HG02623 (cell line): ENCODE data around the gene RNASE1.
"Not testable (repeated sequence)": the region's sequence is repeated elsewhere in the genome, so short reads cannot be mapped to it uniquely, and the experiment has no call there.

ENCODE experiments used
- ATAC-seq: cut with Tn5 transposase; IDR thresholded peaks from one replicate; pipeline ENCODE4 v1.9.1; 2021; ENCODE audit warnings: moderate library complexity; ENCODE audit not compliant: unreplicated experiment

Gene RNASE1

GRCh38 chr14:20802341-20803084, at the start of gene RNASE1:
RNASE1 (minus strand) TSS chr14:20802844; CDS start chr14:20802068, 776 bp downstream.
- ATAC-seq: no peak

DNA sequence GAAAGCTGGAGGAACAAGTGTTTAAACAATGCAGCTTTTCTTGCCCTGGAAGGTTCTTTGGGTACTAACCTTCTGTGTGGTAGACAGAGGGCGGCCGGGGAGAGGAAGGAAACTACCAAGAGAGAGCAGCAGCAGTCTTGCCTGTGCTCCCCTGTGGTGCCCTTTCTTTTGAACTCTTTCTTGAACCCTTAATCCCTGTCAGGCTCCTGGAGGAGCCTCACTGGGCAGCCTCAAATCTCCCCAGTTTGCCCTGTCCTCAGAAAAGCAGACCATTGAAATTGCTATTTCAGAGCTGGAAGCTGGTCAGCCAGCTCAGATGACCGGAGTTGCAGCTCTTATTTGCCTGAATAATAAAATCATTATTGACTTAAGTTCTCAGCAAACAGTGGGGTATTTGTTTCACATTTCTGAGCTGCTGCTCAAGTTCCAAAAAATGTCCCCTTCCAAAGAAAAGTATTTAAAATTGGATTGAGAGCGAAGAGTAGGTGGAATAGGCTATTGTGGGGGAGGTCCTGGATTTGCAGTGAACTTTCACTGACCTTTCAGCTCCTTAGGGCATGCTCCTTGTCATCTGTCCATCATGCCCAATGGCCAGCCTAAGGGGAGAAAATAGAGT, 46.4 kb upstream of the RNASE1 start:
- no peak for ATAC-seq

DNA sequence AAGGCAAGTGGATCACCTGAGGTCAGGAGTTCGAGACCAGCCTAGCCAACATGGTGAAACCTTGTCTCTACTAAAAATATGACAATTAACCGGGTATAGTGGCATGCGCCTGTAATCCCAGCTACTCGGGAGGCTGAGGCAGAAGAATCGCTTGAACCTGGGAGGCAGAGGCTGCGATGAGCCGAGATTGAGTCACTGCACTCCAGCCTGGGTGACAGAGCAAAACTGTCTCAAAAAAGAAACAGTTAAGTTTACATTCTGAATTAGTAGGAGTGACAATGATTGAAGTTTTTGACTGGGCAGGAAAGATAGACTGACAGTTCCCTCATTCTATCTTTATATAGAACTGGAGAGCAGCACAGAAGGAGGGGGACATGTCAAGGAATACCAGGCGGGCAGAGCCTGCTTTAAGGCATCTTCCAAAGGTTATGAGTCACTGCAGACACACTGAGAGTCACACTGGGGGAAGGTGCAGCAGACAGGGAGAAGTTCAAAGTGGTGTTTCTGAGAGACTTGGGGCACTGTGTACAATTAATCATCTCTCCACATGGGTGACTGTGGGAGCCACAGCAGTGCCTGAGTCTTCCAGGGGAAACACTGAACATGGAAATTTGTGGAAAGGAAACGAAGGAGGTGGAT, 45.8 kb upstream of the RNASE1 start:
- ATAC-seq: no peak

DNA sequence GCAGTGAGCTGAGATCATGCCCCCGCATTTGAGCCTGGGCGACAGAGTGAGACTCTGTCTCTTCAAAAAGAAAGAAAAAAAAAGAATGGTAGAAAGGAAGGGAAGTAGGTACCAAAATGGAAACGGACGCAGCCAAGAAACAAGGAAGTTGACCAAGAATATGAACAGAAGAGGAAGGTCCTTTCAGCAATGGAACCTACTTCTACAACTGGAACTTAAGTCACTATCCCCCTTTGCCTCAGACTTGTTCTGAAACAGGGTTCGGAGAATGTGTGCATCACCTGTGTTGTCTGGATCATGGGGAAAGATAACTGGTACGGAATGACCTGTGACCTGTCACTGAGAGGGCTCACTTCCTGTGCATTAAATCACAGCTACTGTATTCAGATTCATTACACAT, 43.9 kb upstream of the RNASE1 start:
- ATAC-seq: no peak

DNA sequence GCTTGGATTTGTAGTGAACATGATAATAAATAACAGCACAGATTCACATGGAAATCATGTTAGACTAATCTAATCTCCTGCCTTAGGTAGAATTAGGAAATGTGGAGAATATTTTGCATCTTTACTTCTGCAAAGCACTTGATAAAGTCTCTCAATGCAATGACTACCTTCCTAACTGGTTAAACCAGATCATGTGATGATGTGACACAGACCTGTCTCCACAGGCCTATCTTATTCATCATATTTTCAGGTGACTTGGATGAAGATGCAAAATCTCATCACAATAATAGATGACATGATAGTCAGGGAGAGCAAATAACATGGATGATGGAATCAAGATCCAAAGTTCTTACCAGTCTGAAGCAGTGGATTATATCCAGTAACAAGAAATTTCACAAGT, 38.5 kb upstream of the RNASE1 start:
- ATAC-seq: no peak

- no peak for ATAC-seq
These were observed 35.2 kb upstream of the RNASE1 start for GRCh38 chr14:20837831-20838230.

DNA sequence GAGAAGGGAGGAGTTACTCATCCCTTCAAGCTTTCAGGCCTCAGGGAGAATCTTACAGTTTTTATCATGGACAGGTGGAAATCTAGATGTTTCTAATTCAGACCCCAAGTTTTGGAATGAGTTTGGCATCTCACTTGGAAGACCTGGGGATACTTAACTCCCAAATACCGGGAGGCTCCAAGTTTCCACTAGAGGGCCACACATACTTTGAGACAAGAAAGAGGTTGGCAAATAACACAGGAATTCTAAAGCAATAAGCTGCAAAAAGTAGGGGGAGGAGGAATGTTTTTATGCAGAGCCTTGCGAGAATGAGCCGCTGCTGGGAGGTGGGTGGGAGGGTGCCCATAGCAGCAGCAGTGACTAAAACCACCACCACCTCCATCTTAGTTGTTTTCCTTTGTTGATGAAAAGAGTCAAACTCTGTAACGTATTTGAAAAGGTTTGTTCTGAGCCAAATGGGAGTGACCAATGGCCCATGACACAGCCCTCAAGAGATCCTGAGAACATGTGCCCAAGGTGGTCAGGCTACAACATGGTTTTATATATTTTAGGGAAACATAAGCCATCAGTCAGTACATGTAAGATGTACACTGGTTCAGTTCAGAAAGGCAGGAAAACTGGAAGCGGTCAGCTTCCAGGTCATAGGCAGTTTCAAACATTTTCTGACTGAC, 34.2 kb upstream of the RNASE1 start:
- ATAC-seq: no peak

GRCh38 chr14:20834899-20835298, 32.3 kb upstream of the RNASE1 start:
- ATAC-seq: no peak

- no peak for ATAC-seq
These were observed 28.2 kb upstream of the RNASE1 start for GRCh38 chr14:20830831-20831230.

- not testable (repeated sequence) for ATAC-seq
These were observed 25.5 kb upstream of the RNASE1 start for GRCh38 chr14:20828024-20828694.

- ATAC-seq: no peak
These were observed 24.7 kb upstream of the RNASE1 start for GRCh38 chr14:20827326-20827725.

DNA sequence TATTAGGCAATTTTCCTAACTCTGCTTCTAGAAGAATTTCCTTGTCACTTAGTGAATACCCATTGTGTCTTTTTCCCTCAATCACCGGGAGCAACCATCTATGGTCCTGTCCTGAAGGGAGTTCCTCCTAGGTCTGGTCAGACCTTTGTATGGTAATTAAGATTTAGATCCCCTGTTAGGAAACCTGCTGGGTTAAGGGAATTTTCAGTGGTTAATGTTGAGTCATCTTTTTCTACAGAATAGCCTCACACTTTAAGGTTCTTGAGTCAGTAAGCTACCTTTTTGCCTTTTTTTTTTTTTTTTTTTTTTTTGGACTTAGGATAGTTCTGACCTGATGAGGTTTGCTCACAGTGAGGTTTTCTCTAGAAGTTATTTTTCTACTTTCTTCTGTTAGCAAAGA, 24.0 kb upstream of the RNASE1 start:
- ATAC-seq: not testable (repeated sequence)

DNA sequence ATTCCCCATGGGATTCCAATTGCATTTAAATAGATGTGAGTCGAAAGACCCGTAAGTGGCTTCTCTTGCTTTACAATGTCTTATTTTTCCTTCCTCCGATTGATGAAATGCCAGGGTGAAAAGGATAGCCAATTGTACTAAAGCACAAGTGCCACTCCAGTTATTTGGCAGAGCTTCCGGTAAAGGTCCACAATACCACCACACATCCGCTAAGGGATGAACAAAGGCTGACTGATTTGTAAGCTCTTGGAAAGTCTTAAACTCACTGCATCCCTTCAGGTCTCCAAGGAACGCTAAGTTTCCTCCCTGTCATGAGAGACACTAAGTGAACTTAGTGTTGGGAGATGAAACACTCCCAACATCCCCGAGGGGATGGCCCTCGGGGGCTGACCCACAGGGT, 21.2 kb upstream of the RNASE1 start:
- ATAC-seq: no peak

GRCh38 chr14:20821521-20822108, 19.0 kb upstream of the RNASE1 start:
- ATAC-seq: not testable (repeated sequence)

DNA sequence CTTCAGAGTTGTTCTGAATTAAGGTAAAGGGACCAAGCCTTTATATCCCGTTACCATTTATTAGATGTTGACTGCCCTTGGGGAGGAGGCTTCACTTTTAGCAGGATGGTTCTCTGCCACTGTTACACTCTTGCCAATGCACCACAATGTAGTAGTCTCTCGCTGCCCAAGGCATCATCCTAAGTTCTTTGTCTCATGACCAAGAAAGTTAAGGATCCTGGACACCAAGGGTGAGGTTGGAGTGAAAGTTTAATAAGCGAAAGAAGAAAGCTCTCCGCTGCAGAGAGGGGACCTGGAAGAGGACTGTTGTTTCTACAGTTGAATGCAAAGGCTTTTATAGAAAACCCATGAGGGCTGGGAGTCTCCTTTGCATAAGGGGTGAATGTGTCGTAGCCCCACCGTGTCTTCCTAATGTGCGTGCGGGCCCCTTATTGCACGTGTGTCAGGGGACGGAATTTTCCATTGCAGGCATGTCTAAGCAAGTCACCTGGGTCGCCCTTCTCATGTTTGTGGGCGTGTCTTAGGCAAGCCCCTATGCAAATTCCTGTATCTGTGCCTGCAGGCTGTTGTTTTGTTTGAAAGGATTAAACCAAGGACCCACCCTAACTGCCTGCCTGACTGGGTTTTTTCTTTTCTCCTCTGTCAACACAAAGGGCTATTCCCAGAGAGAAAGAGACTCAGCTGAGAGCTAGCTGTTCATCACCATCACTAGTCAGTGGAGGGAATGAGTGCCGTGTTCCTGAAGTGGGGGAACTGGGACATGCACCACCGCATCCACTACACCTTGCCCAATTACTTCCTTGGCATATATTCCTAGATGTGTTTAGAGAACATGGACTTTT, 17.6 kb upstream of the RNASE1 start:
- no peak for ATAC-seq

- no peak for ATAC-seq
These were observed 16.2 kb upstream of the RNASE1 start for GRCh38 chr14:20818861-20819260.

DNA sequence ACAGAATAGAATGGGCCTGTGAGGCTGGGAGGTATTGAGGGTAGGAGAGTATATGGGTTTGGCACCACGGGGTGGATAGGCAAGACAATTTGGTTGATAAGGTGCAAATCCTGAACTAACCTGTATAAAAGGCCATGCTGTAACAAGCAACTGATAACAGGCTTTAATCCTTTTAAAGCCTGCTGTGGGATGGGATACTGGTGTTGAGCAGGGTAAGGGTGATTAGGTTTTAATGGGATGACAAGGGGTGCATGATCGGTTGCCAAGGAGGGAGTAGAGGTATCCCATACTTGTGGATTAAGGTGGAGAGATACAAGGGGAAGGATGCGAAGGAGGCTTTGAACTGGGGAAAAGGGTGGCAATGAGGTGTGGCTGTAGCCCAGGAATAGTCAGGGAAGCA, 13.3 kb upstream of the RNASE1 start:
- not testable (repeated sequence) for ATAC-seq

- no peak for ATAC-seq
These were observed 9.6 kb upstream of the RNASE1 start for GRCh38 chr14:20811986-20812975.

GRCh38 chr14:20809917-20810316, 7.3 kb upstream of the RNASE1 start:
- ATAC-seq: no peak
